ENCODE measurements around the gene MLLT10. TPM values are rescaled to one million over a fixed set of nuclear protein-coding genes. Genes with fewer than 3 reads are reported as not detected.

MLLT10 gene
- total RNA-seq, 1 experiment from 2014 or later: 72.3 TPM

- no peak overlapping the region for H2BK15ac ChIP-seq (ENCODE audit: low read depth, low read length)
- H2BK120ac ChIP-seq (ENCODE audit: low read depth, low read length, poor library complexity, severe bottlenecking): no peak overlapping the region
- no peak overlapping the region for H3T11ph ChIP-seq (ENCODE audit: low read length)
- TF ChIP-seq CTCF (conservative IDR thresholded peaks at IDR 0.05): no peak
- H4K20me1 ChIP-seq (ENCODE audit: control insufficient read depth, insufficient read depth, insufficient read length): no peaks in the 10 kb centered on the region
- Mint-ChIP-seq H3K4me3 (no peak overlapping the region), H3K4me1 (peaks cover 11 to 22% of the 10 kb centered on the region in 2 experiments), H3K36me3 (ENCODE audit: insufficient read depth in 1 of 3, low read depth in 3 of 3) (peaks cover 13 to 27% (median 27%) of the 10 kb centered on the region in 3 experiments), H3K27me3 (ENCODE audit: low read depth) (no peaks in the 10 kb centered on the region), H3K9me3 (peaks cover 0 to 8% of the 10 kb centered on the region in 2 experiments; a peak in 3 of 5 replicates), H3K27ac (peak overlapping the region in 2 of 3 experiments; percentile 6 to 67; a peak in 3 of 7 replicates)
- H4K8ac ChIP-seq (replicated peaks; ENCODE audit: insufficient read length, low read depth, low read length): no peak overlapping the region
- no peak overlapping the region for H3K9ac ChIP-seq (ENCODE audit: extremely low read depth, insufficient read length, low read length)
- H2BK5ac ChIP-seq (ENCODE audit: insufficient read length, low read length): no peak overlapping the region
- no peak overlapping the region for H2BK12ac ChIP-seq (ENCODE audit: insufficient read length, low read depth, low read length)
- H3K56ac ChIP-seq (ENCODE audit: insufficient read length, low read depth, low read length): no peak overlapping the region
- no peak overlapping the region for H2AK5ac ChIP-seq (ENCODE audit: insufficient read length, low read length)
- H3K18ac ChIP-seq (ENCODE audit: insufficient read length, low read depth, low read length): no peak overlapping the region
- H4K91ac ChIP-seq (ENCODE audit: insufficient read length, low read depth, low read length): no peak overlapping the region
- no peak overlapping the region for H3K4ac ChIP-seq (ENCODE audit: low read depth, low read length)
- no peak overlapping the region for H2AFZ ChIP-seq (ENCODE audit: low read length)
- no peak overlapping the region for H3K23ac ChIP-seq (ENCODE audit: insufficient read length, low read depth, low read length)
- H3K9me3 ChIP-seq (ENCODE audit: control insufficient read depth, low read depth, low read length): no peaks in the 10 kb centered on the region
- H3K23me2 ChIP-seq (ENCODE audit: insufficient read length, low read depth, low read length, poor library complexity, severe bottlenecking): no peaks in the 10 kb centered on the region
- H3K27ac ChIP-seq (ENCODE audit: insufficient read length, low read depth, low read length): no peak overlapping the region
- no peak overlapping the region for H3K4me2 ChIP-seq (ENCODE audit: insufficient read depth, insufficient read length, low read length)
- H2BK20ac ChIP-seq (ENCODE audit: low read depth, low read length, poor library complexity, severe bottlenecking): no peak overlapping the region
- no peaks in the 10 kb centered on the region for H3K4me1 ChIP-seq (ENCODE audit: insufficient read depth, low read length)
- H4K5ac ChIP-seq (ENCODE audit: insufficient read length, low read depth, low read length): no peak overlapping the region
- no peak overlapping the region for H3K14ac ChIP-seq (ENCODE audit: insufficient read depth, low read length)
- H3K79me2 ChIP-seq (ENCODE audit: insufficient read depth, low read length): no peaks in the 10 kb centered on the region
- DNase-seq: no peak
- no CpG with 5 or more reads among the region's 5 CpGs for WGBS (ENCODE audit: extremely low coverage, insufficient read length, low lambda C conversion rate)
- peaks cover 5% of the 10 kb centered on the region for H3K79me1 ChIP-seq (ENCODE audit: insufficient read depth, low read depth, low read length, poor library complexity, severe bottlenecking)
- no peaks in the 10 kb centered on the region for H3K27me3 ChIP-seq (ENCODE audit: insufficient read depth, low read length)
These were observed 159.4 kb downstream of the MLLT10 start for GRCh38 chr10:21693418-21693817.
